Pancreas (tissue), 10 donors: ENCODE data around the gene IFT88. TPM values are rescaled to one million over a fixed set of nuclear protein-coding genes. Genes with fewer than 3 reads are reported as not detected.

Experiments
- ATAC-seq, 4 donors: fragments of 200-7000 bp; cut with Tn5 transposase; one replicate each; pipeline versions ENCODE4 v1.8.0 to v1.9.1; 2020; ENCODE audit warnings: mild to moderate bottlenecking in 4 of 4, moderate library complexity in 4 of 4
- DNase-seq, 6 donors: peaks; one replicate each; pipeline ENCODE4 v3.0.0-alpha.2; 2020
- FAIRE-seq: peaks from 2 replicates; lab custom pipeline; 2012; peaks lifted over from hg19 to GRCh38; lab: Jason Lieb, UNC
- H3K27ac ChIP-seq, 4 donors: fragments of 200-600 bp; sonication (generic); 1 replicate in 3 of 4; 2 replicates in 1 of 4; pipeline versions ENCODE4 v1.5.0 to v1.8.0; 2020
- H3K27me3 ChIP-seq, 4 donors: fragments of 200-600 bp; one replicate each; pipeline ENCODE4 v1.8.0; 2021
- H3K36me3 ChIP-seq, 3 donors: fragments of 200-600 bp; sonication (generic) in 1 of 3; one replicate each; pipeline versions ENCODE4 v1.5.0 to v1.8.0; 2020 to 2021
- H3K4me1 ChIP-seq, 3 donors: fragments of 200-600 bp; one replicate each; pipeline ENCODE4 v1.8.0; 2021
- H3K4me3 ChIP-seq, 4 donors: fragments of 200-600 bp; sonication (generic) in 2 of 4; one replicate each; pipeline versions ENCODE4 v1.5.0 to v1.8.0; 2020 to 2021
- H3K9me3 ChIP-seq, 4 donors: fragments of 200-600 bp; one replicate each; pipeline ENCODE4 v1.8.0; 2021
- CTCF ChIP-seq, 4 donors: fragments of 200-600 bp; sonication (generic) in 3 of 4; IDR thresholded peaks; one replicate each; pipeline versions ENCODE4 v1.5.0 to v1.8.0; 2021; ENCODE audit warnings: antibody characterized with exemption in 4 of 4
- WGBS, 2 donors: extraction: QIAGEN DNeasy Blood & Tissue Kit; methylation state at CpG; one replicate each; pipeline ENCODE4 v1.1.7; 2013; 5-methylcytosine and 5-hydroxymethylcytosine counted together
- intact Hi-C, 3 donors: fragments of 100-400 bp; cut with DNase I; formaldehyde crosslinking; loops; one replicate each; pipeline versions ENCODE4 v1.11.1 to v1.14.2; 2022
- polyA plus RNA-seq, 2 donors: library from polyadenylated mRNA; stranded (reverse); fragments of 200-250 nt; gene quantifications; one replicate each; pipeline ENCODE4 v1.2.3, GENCODE V29; 2013
- total RNA-seq, 6 donors: library from RNA; stranded (reverse); fragmentation: NEBNext Ultra II Directional in 4 of 6; extraction: Animal tissue kit (Norgen Biotek cat#: 25700) in 4 of 6; gene quantifications; one replicate each; pipeline versions ENCODE4 v1.2.1 to v1.2.4, GENCODE V29; 2021 to 2023
- donor health status: healthy with polysubstance abuse.
- donor health status: DM: no; HTN: no; CAD: no; lungs with moderate emphysema.
- donor health status: DM: no; HTN: no; CAD: no.
- donor health status: control.
- donor health status: control.
- donor health status: Bipolar disorder and iron deficiency.
- donor health status: DM: yes; HTN: yes; CAD: no.
- donor health status: DM: no; HTN: no; CAD: no.
- donor health status: DM: no; HTN: no; CAD: no.
- donor health status: DM: yes; HTN: yes; CAD: no.

IFT88 gene
- total and polyA plus RNA-seq, 8 donors = 4.7 to 16.0 (median 7.0) TPM

- peaks cover 0 to 5% (median 0%) of the 10 kb centered on the region in 4 donors for H3K27me3 ChIP-seq
- H3K36me3 ChIP-seq = no peaks in the 10 kb centered on the region
- 50 to 57% methylated on average over 15 of the region's 15 CpGs for WGBS, 2 donors
- no peak for ATAC-seq
- H3K27ac ChIP-seq = no peak overlapping the region
- H3K9me3 ChIP-seq = no peaks in the 10 kb centered on the region
- no peak for DNase-seq
- no peak for TF ChIP-seq CTCF (IDR thresholded peaks at IDR 0.05)
- no peak for FAIRE-seq
- no peak overlapping the region for H3K4me3 ChIP-seq
- peaks cover 0 to 7% (median 0%) of the 10 kb centered on the region in 3 donors for H3K4me1 ChIP-seq
- intact Hi-C loops = loop anchor here in 1 of 3 donors (10.0 kb wide), 3 partner anchors 118 to 222 kb away; no protein-coding TSS in a partner anchor
Observed at GRCh38 chr13:20716951-20717350, 150.0 kb downstream of the IFT88 start.

- peaks cover 0 to 5% (median 0%) of the 10 kb centered on the region in 4 donors for H3K27me3 ChIP-seq
- H3K27ac ChIP-seq = no peak overlapping the region
- ATAC-seq (no peak), DNase-seq (no peak), FAIRE-seq (no peak)
- H3K36me3 ChIP-seq = no peaks in the 10 kb centered on the region
- 88 to 91% methylated on average over 44 of the region's 44 CpGs for WGBS, 2 donors
- H3K4me1 ChIP-seq = peaks cover 0 to 10% (median 0%) of the 10 kb centered on the region in 3 donors
- no peaks in the 10 kb centered on the region for H3K9me3 ChIP-seq
- no peak overlapping the region for H3K4me3 ChIP-seq
- intact Hi-C loops = loop anchor here in 1 of 3 donors (10.0 kb wide), 3 partner anchors 117 to 223 kb away; no protein-coding TSS in a partner anchor
- TF ChIP-seq CTCF (IDR thresholded peaks at IDR 0.05) = no peak
Observed at GRCh38 chr13:20717581-20718542, 150.9 kb downstream of the IFT88 start.

GRCh38 chr13:20718958-20719566 lies 152.1 kb downstream of the IFT88 start:
- Histone ChIP-seq H3K27ac (no peak overlapping the region), H3K36me3 (no peaks in the 10 kb centered on the region), H3K4me1 (peaks cover 0 to 10% (median 0%) of the 10 kb centered on the region in 3 donors), H3K9me3 (no peaks in the 10 kb centered on the region), H3K4me3 (no peak overlapping the region), H3K27me3 (peaks cover 0 to 5% (median 0%) of the 10 kb centered on the region in 4 donors)
- FAIRE-seq (no peak), DNase-seq (no peak), ATAC-seq (no peak)
- 86 to 89% methylated on average over 12 of the region's 12 CpGs for WGBS, 2 donors
- no peak for TF ChIP-seq CTCF (IDR thresholded peaks at IDR 0.05)
- intact Hi-C loops = loop anchor here in 1 of 3 donors (10.0 kb wide), 3 partner anchors 116 to 224 kb away; no protein-coding TSS in a partner anchor

GRCh38 chr13:20719783-20720182 lies 152.8 kb downstream of the IFT88 start:
- no peaks in the 10 kb centered on the region for H3K9me3 ChIP-seq
- H3K27ac ChIP-seq = no peak overlapping the region
- H3K4me3 ChIP-seq = no peak overlapping the region
- peaks cover 0 to 10% (median 0%) of the 10 kb centered on the region in 3 donors for H3K4me1 ChIP-seq
- WGBS, 2 donors = 66 to 72% methylated on average over 13 of the region's 13 CpGs
- no peaks in the 10 kb centered on the region for H3K36me3 ChIP-seq
- H3K27me3 ChIP-seq = peaks cover 0 to 5% (median 0%) of the 10 kb centered on the region in 4 donors
- intact Hi-C loops = loop anchor here in 1 of 3 donors (10.0 kb wide), 3 partner anchors 115 to 225 kb away; no protein-coding TSS in a partner anchor
- DNase-seq (no peak), FAIRE-seq (no peak), ATAC-seq (no peak)
- no peak for TF ChIP-seq CTCF (IDR thresholded peaks at IDR 0.05)
